Stromal cell of bone marrow (primary cell): Measurements from ENCODE around the gene VEGFC.

Source experiments
- DNase-seq: peaks from one replicate; pipeline ENCODE4 v3.0.0-alpha.2; 2012; ENCODE audit warnings: low read depth

VEGFC gene

DNA sequence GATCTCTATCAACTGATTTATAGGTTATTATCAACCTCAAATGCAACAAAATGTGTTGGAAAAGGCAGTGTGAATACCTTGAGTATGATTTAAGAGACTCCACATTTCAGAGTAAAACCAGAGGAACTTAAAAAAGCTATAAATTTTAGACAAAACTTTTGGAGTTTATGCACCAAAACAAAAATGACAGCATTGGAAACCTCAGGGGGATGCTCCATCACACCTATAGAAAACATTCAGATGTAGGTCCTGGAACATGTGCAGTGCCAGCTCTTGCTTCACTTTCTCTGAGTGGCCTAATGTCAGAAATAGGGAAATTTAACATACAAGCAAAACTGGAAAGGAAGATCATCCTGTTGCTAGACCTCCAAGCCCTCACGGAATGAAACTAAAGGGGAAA is 5.8 kb upstream of the VEGFC start:
- no peak for DNase-seq

DNA sequence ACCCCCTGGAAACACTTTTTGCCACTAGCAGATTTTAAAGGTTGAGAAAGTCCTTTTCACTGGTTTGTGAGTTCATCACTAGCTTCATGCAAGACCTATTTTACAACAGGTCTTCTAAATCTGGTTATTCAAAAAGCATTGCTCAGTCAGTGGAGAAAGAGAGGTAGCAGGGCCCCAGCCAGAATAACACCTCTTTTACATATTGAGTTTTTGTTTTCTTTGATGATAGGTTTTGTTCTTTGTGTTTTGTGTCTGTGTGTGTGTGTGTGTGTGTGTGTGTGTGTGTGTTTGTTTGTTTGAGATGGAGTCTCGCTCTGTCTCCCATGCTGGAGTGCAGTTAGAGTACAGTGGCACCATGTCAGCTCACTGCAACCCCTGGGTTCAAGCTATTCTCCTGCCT is 2.7 kb upstream of the VEGFC start:
- no peak for DNase-seq

DNA sequence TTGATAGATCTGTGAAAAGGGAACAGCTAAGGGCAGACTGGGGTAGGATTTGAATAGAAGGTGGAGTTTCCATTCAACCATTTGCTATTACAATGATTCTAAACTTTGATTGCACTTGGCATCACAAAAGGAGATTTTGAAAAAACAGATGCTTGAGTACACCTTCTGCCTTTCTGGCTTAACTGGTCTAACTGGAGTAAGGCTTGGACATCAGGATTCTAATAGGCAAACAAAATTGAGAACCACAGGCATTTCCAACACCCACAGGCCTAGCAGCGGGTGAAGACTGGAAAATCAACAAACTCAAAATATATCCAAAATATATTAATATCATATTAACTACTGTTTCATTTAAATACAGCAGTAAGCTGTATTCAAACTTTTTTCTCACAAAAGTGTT is 1.9 kb upstream of the VEGFC start:
- no peak for DNase-seq

DNA sequence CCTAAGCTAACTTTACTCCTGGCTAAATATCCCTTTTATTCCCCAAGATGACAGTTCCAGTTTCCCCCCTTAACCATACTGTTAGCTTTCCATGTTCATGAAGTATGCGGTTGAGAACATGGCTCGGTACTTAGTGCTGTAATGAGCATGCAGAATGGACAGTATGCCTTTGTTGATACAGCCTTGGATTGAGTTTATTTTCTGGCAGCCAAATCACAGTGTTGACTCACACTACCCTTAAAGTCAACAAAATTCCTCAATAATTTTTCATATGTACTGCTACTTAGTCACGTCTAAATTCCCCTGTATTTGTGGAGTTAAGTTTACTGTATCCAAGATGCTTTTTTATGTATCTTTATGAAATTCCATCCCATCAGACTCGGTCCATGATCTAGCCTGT is 1.4 kb upstream of the VEGFC start:
- peak; percentile 87 for DNase-seq

DNA sequence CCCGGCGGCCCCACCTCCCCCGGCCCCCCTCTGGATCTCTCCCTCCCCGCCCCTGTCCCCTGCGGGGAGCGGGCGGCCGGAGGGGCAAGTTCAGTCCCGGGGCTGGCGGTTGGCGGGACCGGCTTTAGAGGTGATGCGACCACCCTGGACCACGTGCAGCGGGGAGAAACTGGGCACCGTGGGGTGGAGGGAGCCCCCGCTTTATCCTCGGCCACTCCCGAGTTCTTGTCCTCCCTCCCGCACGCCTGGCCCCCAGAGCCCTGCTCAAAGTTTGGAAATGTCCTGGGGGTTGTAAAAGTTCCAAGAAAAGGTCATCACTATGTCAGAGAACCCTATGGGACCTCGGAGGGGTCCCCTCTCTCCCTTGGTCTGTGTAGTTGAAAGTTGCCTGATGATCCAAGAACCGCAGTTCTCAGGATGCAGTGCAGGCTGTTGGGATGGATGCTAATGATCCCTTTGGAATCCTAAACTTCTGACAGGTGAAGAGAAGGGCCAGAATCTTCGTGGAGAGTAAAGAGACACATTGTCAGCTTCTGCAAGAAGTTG is 411 bp upstream of the VEGFC start:
- DNase-seq: no peak

DNA sequence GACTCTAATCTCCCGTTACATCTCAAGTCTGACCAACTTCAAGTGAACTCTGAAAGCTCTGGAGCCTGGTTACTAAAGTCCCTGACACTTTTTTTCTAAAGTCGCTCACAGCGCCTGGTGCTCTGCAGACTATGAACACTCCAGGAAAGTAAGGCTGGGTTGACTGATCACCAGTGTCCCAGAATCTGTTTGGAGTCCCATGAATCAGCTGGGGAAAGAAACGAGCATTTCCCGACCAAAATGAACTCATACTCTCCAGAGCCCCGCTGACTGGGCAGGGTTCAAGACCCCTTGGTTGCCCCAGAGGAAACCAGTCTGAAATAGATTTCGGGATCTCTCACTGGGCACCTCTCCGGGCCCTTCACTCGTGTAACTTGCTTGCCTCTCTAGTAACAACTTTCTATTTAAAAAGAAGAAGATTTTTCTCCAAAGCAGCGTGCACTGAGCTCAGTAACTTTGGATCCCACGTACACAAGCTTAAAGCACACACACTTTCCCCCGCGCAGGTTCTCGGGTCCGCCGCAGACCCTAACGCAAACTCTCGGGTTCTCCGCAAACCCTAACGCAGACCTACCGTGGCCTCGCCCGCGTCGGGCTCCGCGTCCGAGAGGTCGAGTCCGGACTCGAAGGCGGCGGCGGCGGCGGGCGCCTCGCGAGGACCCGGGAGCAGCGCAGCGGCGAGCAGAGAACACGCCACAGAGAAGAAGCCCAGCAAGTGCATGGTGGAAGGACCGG is 964 bp downstream of the VEGFC start:
- no peak for DNase-seq

DNA sequence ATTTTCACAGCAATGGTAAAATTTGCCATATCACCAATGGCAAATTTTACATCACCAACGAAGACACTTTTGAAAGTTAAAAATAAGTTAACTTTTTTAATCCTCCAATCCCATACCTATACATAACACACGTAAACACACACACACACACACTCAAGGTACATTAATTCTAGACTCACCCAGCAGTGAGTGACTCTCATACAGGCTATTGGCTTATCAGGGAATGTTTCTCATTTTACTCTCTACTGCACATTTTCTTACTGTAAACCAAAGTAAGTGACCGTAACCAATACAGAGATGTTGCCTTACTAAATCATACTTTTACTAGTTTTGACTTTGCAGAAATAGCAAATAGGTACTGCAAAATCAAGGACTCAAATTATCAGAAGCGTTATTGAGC is 2.3 kb downstream of the VEGFC start:
- no peak for DNase-seq

DNA sequence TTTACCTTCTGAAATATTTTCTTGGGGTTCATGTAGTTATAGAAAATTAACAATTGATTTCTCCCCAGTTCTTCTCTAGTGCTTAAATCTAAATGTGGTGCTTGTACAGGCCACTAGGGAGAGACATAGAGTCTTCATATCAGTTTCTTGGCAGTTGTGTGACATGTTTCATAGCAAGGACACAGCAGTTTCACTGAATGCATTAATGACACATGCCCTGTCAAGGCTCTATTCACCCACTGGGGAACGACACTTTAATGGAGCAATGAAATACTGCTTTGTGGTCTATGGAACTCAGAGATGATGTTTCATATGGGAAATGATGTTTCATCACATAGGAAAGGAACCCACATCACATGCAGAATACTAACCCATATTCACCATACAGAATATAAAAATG is 2.8 kb downstream of the VEGFC start:
- peak; percentile 85 for DNase-seq

DNA sequence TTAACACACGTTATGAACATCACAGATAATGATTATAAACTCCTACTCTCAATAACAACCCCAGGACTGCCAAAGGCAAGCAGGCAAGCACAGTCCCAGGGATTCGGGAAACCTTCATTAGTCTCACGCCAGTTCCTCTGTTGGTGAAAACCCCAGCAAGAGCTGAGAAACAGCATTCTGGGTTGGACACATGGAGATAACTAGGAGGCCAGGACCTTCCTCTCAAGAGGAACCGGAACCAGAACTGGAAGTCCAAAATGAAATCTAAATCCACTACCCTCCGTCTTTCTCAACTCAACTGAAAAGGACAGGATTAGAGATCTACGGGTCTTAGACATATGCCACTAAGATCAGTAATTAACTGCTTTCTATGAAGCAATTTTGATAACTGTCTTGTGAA is 3.8 kb downstream of the VEGFC start:
- no peak for DNase-seq

DNA sequence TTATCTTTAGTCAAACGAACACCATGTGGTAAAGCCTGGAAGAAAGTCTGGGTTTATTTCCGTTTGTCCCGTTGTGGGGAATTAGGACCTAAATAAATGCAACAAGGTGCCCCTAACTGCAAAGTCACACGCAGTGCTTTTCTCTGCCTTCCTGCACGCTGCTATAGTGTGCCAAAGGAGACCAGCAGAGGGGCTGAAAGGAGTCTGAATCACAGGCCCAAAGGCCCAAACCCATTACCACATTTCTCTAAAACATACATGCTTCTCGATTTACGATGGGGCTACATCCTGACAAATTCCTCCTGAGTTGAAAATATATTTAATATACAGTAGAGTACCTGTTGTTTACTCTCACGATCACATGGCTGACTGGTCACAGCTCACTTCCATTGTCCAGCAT is 4.5 kb downstream of the VEGFC start:
- DNase-seq: no peak

DNA sequence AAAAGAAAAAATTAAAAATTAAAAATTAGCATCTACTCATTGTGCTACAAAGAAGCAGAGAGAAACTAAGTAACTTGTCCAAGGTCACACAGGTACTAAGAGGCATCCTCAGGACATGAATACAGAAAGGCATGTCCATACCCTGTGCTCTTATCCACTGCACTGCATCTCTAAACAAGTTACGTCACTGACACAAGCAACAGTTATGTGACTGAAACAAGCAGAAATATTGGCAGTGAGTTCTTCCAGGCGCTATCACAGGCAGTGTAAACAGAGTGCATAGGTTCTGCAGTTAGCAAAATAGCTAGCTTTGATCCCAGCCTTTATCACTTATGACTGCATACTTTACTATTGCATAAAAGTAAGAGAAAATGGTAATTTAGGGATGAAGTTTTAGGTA is 7.9 kb downstream of the VEGFC start:
- no peak for DNase-seq

DNA sequence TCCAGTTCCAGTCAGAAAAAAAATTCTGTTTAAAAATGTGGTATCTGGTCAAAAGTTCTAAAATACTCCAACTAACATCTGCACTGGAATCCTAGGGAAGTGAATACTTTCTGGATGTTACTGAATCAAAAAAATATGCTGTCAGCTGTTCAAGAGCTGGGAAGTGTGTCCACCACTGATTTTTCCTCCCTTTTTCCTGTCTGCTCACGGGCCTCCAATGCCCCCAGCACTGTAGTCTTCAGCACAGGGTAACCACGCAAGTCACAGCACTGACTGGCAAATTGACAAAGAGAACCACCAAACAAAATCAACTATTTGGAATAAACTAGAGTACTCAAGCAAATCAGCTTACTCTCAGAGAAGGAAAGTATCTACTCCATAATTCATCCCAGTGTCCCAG is 9.9 kb downstream of the VEGFC start:
- no peak for DNase-seq

DNA sequence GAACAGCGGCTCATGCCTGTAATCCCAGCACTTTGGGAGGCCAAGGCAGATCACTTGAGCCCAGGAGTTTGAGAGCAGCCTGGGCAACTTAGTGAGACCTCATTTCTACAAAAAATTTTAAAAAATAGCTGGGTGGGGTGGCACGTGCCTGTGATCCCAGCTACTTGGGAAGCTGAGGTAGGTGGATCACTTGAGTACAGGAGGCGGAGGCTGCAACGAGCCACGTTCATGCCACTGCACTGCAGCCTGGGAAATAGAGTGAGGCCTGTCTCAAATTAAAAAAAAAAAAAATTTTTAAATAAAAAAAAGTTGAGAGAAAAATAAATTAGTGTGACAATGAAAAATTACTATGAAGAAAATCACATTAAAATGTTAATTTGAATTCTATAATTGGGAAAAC is 10.5 kb downstream of the VEGFC start:
- no peak for DNase-seq

DNA sequence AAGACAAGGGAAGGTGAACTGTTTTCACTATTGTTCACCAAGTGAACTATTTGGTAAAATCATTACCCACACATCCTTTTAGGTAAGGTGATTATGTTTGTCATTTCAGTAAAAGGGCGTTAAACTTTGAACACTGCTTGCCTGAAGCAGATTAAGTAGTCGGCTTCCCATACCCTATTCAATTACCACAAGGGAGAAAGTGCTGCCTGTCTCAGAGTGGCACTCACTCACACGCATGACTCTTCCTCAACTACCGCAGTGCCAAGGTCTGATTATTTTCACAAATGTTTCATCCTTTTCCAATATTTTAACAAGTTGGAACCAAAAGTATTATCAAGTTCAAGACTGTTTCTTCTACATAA is 11.0 kb downstream of the VEGFC start:
- no peak for DNase-seq

DNA sequence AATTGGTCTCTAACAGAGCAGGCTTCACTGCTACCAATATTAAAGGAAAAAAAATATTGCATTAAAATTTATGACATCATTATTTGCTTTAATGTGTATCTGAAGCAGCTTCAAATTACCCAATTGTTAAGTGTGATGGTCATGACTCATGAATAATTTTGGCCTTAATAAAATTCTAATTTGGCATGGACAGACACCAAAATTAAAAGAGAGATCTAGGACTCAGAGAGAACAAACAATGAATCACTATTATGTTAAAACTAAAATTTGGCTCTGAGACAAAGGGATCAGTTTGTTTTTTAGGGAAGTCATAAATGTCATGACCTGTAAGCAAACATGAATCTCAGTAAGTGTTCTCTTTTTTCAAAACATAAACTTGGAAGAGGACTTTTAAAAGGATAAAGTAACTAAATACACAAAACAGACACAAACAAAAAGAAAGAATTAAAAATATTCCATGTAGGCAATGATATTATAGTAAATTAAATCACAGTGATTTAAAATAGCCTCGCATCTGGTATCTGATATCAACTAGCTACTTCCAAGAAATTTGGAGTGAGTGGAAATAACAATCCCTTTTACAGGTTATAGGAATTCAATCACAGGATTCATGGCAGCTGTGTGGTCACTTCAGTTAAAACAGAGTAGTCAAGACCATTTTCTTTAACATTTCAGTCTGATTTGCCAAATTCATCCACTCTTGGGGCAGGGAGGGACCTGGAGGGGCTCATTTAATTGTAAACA is 11.6 kb downstream of the VEGFC start:
- no peak for DNase-seq

DNA sequence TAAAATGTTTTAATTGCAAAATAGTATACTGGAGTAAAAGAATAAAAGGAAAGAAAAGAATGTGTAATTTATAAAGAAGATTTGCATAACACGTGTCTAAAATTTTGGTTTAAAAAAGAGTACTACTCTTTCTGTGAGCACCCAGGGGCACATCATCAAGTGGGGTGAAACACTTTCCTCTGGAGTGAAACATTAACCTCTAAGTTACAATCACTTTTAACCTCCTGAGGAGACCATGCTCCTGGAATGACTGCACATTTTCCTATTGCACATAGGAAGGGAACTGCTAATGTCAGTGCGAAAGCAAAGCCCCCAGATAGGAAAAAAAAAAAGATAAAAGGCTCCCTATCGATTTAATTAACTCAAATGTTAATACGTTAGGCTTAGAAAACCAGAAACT is 13.3 kb downstream of the VEGFC start:
- DNase-seq: no peak

DNA sequence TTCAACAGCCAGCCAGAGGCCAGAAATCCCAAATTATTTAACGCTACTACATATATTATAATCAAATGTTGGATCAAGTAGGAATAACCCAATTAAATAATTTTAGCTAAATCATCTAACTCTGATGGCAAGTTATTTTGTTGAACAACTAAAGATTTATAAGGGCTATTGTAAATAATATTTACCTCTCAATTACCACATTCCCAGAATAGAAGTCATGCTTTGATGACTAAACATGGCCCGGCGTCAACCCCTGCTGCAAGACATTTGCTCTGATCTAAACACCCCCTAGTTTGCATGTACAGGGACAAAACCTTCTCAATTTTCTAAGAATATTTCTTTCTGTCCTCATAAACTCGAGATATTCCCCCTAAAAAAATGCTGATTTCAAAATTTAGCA is 14.2 kb downstream of the VEGFC start:
- no peak for DNase-seq

DNA sequence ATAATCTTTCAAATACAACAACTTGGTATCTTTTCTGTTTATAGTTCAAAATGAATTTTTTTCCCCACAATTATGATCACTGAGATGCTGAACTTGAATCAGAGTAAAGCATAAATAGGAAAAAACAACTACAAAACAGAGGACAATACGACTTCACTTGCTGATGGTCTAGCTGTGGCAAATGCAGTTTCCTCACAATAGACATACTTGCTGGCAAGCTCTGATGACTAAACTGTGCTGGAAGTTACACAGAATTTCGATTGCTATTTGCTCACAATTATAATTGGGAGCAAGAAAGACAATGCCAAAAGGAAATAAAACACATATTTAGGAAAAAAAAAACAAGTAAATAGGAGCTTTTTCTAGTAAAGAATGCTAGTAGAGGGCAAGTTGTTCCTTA is 14.7 kb downstream of the VEGFC start:
- DNase-seq: no peak

DNA sequence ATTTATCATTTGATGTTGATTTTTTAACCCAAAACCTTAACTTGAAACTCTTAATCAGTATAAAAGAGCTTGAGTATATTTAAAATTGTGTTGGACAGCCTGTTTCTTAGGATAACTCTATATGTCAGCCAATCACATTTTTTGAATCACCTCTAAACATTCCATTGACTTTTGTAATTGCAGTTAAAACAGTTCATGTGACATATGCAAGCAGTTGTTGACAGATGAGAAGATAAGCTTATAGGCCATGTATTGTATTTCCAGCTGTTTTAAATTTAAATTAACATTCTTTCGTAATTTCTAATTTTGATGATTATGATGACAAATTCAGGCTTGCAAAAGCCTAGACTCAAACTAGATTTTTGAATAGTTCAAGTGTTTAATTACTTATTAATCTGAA is 17.4 kb downstream of the VEGFC start:
- no peak for DNase-seq

DNA sequence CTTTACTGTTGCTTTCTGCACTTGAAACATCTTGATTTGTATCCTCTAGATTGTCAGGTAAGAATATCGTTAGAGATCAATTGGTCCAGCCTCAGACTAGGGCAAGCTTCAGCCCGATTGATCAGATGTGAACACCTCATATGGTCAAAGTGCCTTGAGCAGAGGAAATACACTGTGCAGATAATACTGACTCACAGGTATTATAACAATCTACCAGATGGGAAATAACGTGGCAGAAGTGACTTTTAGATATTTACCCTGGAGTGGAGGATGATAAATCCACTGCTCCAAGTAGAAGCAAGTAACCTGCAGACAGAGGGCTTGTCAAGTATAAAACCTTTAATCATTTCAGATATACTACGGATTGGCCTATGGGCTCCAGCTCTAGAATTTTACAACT is 17.9 kb downstream of the VEGFC start:
- no peak for DNase-seq

DNA sequence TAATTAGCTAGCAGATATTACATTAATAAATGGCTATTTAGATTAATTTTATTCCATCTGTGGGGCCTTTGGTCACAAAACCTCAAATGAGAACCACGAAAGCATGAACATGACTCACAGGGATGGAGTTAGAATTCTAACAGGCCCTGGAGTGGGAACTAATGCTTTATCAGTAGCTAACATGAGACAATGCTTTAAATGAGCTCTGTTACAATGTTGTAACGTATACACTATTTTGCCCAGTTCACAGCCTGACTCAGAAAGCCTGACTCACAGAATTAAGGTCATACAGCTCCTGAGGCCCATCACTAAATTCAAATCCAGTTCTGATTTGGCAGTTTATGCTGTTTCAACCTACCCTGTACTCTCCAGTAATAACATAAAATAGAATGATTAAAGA is 23.2 kb downstream of the VEGFC start:
- peak; percentile 89 for DNase-seq

DNA sequence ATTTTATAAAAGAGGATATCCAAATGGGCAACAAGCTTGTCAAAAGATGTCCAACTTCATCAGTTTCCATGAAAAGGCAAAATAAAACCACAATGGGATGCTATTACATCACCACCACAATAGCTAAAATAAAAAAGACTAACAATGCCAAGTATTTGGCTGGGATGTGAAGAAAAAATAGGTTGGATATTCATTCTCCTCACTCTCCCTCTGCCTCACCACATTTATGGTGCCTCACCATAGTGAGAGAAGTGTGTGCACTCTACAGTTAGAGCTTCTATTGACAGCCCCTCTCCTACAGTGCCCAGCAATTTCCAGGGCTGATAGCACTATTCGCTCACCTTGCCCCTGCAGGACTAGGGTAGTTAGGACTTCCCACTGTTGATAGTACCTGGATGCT is 25.5 kb downstream of the VEGFC start:
- peak; percentile 56 for DNase-seq

DNA sequence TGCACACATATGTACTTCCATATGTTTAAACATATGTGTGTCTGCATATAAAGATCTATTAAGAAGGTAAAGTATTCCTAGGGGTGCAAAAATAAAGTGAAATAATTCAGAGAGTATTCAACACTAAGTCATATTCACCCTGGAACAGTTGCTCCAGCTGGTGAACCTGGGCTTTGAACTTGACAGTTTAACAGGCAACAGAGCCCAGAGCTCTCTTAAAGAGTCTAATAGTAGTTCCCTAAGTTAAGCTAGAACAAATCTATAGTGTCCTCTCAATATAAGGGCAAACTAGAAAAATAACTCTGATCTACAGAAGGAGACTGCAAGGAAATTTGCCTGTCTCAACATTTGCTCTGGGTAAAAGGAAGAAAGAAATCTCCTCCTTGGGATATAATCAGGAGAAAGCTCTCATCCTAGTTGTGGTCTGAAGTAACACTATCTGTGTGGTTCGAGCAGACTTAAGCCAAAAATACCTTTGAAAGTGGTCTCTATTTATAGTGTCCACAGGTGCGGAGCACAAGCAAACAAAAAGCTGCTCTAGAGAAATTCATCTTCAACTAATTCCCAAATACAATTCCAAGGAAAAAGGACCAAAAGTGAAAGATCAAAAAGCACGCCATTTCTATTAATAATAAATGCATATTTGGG is 29.9 kb downstream of the VEGFC start:
- no peak for DNase-seq
